Neural cell (in vitro differentiated cells): ENCODE results near the gene TSPAN9. TPM values are rescaled to one million over a fixed set of nuclear protein-coding genes. Genes with fewer than 3 reads are reported as not detected.

Experiments used
- H2AFZ ChIP-seq: fragments of 200-600, 300-800 bp; sonication (generic), shearing (Covaris generic); 2 replicates; pipeline ENCODE4 v1.6.0; 2014; ENCODE audit warnings: low read depth, mild to moderate bottlenecking, antibody characterized with exemption, low read length, moderate library complexity
- H3F3A ChIP-seq: fragments of 200-600 bp; shearing (Covaris generic); 2 replicates; pipeline ENCODE4 v1.6.1; 2016; ENCODE audit warnings: mild to moderate bottlenecking, moderate library complexity, mixed read lengths, antibody characterized with exemption, low read length; ENCODE audit not compliant: insufficient read depth, poor library complexity, severe bottlenecking
- H3K27ac ChIP-seq: fragments of 200-600, 300-800 bp; sonication (generic), shearing (Covaris generic); 2 replicates; pipeline ENCODE4 v1.5.1; 2014; ENCODE audit warnings: mild to moderate bottlenecking, low read length, moderate library complexity
- H3K27me3 ChIP-seq: fragments of 300-800, 200-600 bp; sonication (generic), shearing (Covaris generic); 2 replicates; pipeline ENCODE4 v1.6.0; 2014; ENCODE audit warnings: mild to moderate bottlenecking, low read depth, low read length, moderate library complexity; ENCODE audit not compliant: insufficient read depth
- H3K36me3 ChIP-seq: fragments of 300-800, 200-600 bp; sonication (generic), shearing (Covaris generic); 2 replicates; pipeline ENCODE4 v1.5.1; 2014; ENCODE audit warnings: mild to moderate bottlenecking, antibody characterized with exemption, low read length, moderate library complexity; ENCODE audit not compliant: insufficient read depth
- H3K4me2 ChIP-seq: fragments of 300-800, 200-600 bp; sonication (generic), shearing (Covaris generic); 2 replicates; pipeline ENCODE4 v1.6.0; 2014; ENCODE audit warnings: mild to moderate bottlenecking, low read length
- H3K4me3 ChIP-seq: fragments of 300-800, 200-600 bp; sonication (generic), shearing (Covaris generic); 2 replicates; pipeline ENCODE4 v1.5.1; 2014; ENCODE audit warnings: mild to moderate bottlenecking, low read length, moderate library complexity
- H3K79me2 ChIP-seq: fragments of 200-600 bp; shearing (Covaris generic); replicated peaks from 2 replicates; pipeline ENCODE4 v1.6.0; 2014; ENCODE audit warnings: mild to moderate bottlenecking, low read length, moderate library complexity; ENCODE audit not compliant: insufficient read depth
- H3K9ac ChIP-seq: fragments of 300-800, 200-600 bp; sonication (generic), shearing (Covaris generic); 2 replicates; pipeline ENCODE4 v1.6.1; 2016; ENCODE audit warnings: mild to moderate bottlenecking, low read length, mixed read lengths
- H3K9me2 ChIP-seq: fragments of 200-600 bp; shearing (Covaris generic); 2 replicates; pipeline ENCODE4 v1.6.1; 2016; ENCODE audit warnings: mild to moderate bottlenecking, low read length, mixed read lengths; ENCODE audit not compliant: insufficient read depth
- H3K9me3 ChIP-seq: fragments of 200-600, 300-800 bp; sonication (generic), shearing (Covaris generic); 2 replicates; pipeline ENCODE4 v1.6.1; 2016; ENCODE audit warnings: mild to moderate bottlenecking, mixed run types, low read length, moderate library complexity, mixed read lengths
- H4K20me1 ChIP-seq: fragments of 200-600 bp; shearing (Covaris generic); 2 replicates; pipeline ENCODE4 v1.6.1; 2016; ENCODE audit warnings: mild to moderate bottlenecking, mixed run types; ENCODE audit not compliant: insufficient read depth
- EP300 ChIP-seq: fragments of 450-650 bp; conservative IDR thresholded peaks from 2 replicates; pipeline ENCODE4 v1.6.1; 2014; ENCODE audit warnings: antibody characterized with exemption, mild to moderate bottlenecking, moderate library complexity; ENCODE audit not compliant: poor library complexity, severe bottlenecking
- EZH2 ChIP-seq: fragments of 200-600, 300-800 bp; shearing (Covaris generic), sonication (generic); IDR thresholded peaks from 2 replicates; pipeline ENCODE4 v1.6.1; 2014; ENCODE audit warnings: antibody characterized with exemption, low read length, borderline replicate concordance, mild to moderate bottlenecking; ENCODE audit not compliant: insufficient read depth, poor library complexity, severe bottlenecking
- MXI1 ChIP-seq: fragments of 450-650 bp; conservative IDR thresholded peaks from 2 replicates; pipeline ENCODE4 v1.6.1; 2014; ENCODE audit warnings: antibody characterized with exemption, mild to moderate bottlenecking; ENCODE audit not compliant: poor library complexity, severe bottlenecking
- POLR2AphosphoS5 ChIP-seq: IDR thresholded peaks from 2 replicates; pipeline ENCODE4 v1.6.1; 2012
- RAD21 ChIP-seq: fragments of 450-650 bp; conservative IDR thresholded peaks from 2 replicates; pipeline ENCODE4 v1.6.1; 2014; ENCODE audit warnings: antibody characterized with exemption, mild to moderate bottlenecking, moderate library complexity
- SMC3 ChIP-seq: fragments of 450-650 bp; conservative IDR thresholded peaks from 2 replicates; pipeline ENCODE4 v1.6.1; 2014; ENCODE audit warnings: antibody characterized with exemption, mild to moderate bottlenecking, moderate library complexity; ENCODE audit not compliant: poor library complexity
- TAF1 ChIP-seq: IDR thresholded peaks from 2 replicates; pipeline ENCODE4 v1.6.1; 2012; ENCODE audit warnings: low read depth
- polyA plus RNA-seq: library from polyadenylated mRNA; depleted of rRNA; stranded (reverse); fragments of >200 nt; gene quantifications from 2 replicates; pipeline ENCODE4 v1.2.3, GENCODE V29; 2014
- TF ChIP-seq, protein P1 (sequence below): IDR thresholded peaks from 2 replicates; pipeline ENCODE4 v1.6.1; 2012; ENCODE audit warnings: borderline replicate concordance
- TF ChIP-seq, protein P2 (sequence below): fragments of 450-650 bp; IDR thresholded peaks from 2 replicates; pipeline ENCODE4 v1.5.1; 2014; ENCODE audit warnings: antibody characterized with exemption, mild to moderate bottlenecking, moderate library complexity; ENCODE audit not compliant: poor library complexity, severe bottlenecking

TSPAN9 gene
- polyA plus RNA-seq, 1 donor from 2014 or later = 11.9 TPM

DNA sequence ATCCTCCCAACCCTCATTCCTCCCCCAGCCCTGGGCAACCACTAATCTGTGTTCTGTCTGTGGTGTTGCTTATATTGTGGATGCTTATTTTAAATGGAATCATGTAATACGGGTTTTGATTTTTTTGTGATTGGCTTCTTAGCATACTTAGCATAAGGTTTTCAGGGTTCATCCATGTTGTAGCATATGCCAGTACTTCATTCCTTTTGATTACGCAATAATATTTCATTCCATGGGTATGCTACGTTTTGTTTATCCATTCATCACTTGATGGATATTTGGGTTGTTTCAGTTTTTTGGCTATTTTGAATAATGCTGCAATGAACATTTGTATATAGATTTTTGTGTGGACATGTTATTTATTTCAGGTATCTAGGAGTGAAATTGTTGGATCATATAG lies 82.9 kb downstream of the TSPAN9 start:
- Histone ChIP-seq H3K27ac (no peak overlapping the region), H3K79me2 (no peaks in the 10 kb centered on the region), H3F3A (no peaks in the 10 kb centered on the region), H3K9me2 (no peaks in the 10 kb centered on the region), H3K36me3 (no peaks in the 10 kb centered on the region), H4K20me1 (no peaks in the 10 kb centered on the region), H3K27me3 (no peaks in the 10 kb centered on the region), H3K4me3 (no peak overlapping the region), H3K4me2 (no peak overlapping the region), H2AFZ (no peak overlapping the region), H3K9ac (no peak overlapping the region), H3K9me3 (peaks cover 6% of the 10 kb centered on the region)
- TF ChIP-seq, protein P1, sequence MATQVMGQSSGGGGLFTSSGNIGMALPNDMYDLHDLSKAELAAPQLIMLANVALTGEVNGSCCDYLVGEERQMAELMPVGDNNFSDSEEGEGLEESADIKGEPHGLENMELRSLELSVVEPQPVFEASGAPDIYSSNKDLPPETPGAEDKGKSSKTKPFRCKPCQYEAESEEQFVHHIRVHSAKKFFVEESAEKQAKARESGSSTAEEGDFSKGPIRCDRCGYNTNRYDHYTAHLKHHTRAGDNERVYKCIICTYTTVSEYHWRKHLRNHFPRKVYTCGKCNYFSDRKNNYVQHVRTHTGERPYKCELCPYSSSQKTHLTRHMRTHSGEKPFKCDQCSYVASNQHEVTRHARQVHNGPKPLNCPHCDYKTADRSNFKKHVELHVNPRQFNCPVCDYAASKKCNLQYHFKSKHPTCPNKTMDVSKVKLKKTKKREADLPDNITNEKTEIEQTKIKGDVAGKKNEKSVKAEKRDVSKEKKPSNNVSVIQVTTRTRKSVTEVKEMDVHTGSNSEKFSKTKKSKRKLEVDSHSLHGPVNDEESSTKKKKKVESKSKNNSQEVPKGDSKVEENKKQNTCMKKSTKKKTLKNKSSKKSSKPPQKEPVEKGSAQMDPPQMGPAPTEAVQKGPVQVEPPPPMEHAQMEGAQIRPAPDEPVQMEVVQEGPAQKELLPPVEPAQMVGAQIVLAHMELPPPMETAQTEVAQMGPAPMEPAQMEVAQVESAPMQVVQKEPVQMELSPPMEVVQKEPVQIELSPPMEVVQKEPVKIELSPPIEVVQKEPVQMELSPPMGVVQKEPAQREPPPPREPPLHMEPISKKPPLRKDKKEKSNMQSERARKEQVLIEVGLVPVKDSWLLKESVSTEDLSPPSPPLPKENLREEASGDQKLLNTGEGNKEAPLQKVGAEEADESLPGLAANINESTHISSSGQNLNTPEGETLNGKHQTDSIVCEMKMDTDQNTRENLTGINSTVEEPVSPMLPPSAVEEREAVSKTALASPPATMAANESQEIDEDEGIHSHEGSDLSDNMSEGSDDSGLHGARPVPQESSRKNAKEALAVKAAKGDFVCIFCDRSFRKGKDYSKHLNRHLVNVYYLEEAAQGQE = no peak
- TF ChIP-seq EZH2 = no peak
- no peak for TF ChIP-seq RAD21
- TF ChIP-seq EP300 = no peak
- TF ChIP-seq POLR2AphosphoS5 = no peak
- no peak for TF ChIP-seq MXI1
- no peak for TF ChIP-seq SMC3
- TF ChIP-seq TAF1 = no peak
- TF ChIP-seq, protein P2, sequence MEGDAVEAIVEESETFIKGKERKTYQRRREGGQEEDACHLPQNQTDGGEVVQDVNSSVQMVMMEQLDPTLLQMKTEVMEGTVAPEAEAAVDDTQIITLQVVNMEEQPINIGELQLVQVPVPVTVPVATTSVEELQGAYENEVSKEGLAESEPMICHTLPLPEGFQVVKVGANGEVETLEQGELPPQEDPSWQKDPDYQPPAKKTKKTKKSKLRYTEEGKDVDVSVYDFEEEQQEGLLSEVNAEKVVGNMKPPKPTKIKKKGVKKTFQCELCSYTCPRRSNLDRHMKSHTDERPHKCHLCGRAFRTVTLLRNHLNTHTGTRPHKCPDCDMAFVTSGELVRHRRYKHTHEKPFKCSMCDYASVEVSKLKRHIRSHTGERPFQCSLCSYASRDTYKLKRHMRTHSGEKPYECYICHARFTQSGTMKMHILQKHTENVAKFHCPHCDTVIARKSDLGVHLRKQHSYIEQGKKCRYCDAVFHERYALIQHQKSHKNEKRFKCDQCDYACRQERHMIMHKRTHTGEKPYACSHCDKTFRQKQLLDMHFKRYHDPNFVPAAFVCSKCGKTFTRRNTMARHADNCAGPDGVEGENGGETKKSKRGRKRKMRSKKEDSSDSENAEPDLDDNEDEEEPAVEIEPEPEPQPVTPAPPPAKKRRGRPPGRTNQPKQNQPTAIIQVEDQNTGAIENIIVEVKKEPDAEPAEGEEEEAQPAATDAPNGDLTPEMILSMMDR = no peak

DNA sequence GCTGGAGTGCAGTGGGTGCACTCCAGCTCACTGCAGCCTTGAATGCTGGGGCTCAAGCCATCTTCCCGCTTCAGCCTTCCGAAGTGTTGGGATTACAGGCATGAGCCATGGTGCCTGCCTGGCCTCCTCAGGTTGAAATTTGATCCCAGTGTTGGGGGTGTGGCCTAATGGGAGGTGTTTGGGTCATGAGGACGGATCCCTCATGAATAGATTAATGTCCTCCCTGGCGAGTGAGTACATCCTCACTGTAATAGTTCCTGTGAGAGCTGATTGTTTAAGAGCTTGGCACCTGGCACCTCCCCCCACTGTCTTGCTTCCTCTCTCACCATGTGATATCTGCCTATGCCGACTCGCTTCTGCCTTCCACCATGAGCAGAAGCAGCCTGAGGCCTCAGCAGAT lies 84.7 kb downstream of the TSPAN9 start:
- Histone ChIP-seq H3K27me3 (no peaks in the 10 kb centered on the region), H3K4me3 (no peak overlapping the region), H3K36me3 (no peaks in the 10 kb centered on the region), H3K9me3 (peaks cover 6% of the 10 kb centered on the region), H2AFZ (no peak overlapping the region), H3K27ac (no peak overlapping the region), H3K9me2 (no peaks in the 10 kb centered on the region), H3K4me2 (no peak overlapping the region), H3K79me2 (no peaks in the 10 kb centered on the region), H3F3A (no peaks in the 10 kb centered on the region), H3K9ac (no peak overlapping the region), H4K20me1 (no peaks in the 10 kb centered on the region)
- no peak for TF ChIP-seq RAD21
- no peak for TF ChIP-seq MXI1
- no peak for TF ChIP-seq EZH2
- TF ChIP-seq EP300 = no peak
- no peak for TF ChIP-seq POLR2AphosphoS5
- TF ChIP-seq, protein P2 = no peak
- no peak for TF ChIP-seq TAF1
- TF ChIP-seq SMC3 = no peak
- TF ChIP-seq, protein P1 = no peak
